ENCODE data around the gene FAM98C. TPM values are rescaled to one million over a fixed set of nuclear protein-coding genes. Genes with fewer than 3 reads are reported as not detected.

The FAM98C gene
- total and polyA plus RNA-seq, 2 donors (not counting 1 experiment from before 2014, with no cell fraction given) = 44.1 to 73.5 TPM

DNA sequence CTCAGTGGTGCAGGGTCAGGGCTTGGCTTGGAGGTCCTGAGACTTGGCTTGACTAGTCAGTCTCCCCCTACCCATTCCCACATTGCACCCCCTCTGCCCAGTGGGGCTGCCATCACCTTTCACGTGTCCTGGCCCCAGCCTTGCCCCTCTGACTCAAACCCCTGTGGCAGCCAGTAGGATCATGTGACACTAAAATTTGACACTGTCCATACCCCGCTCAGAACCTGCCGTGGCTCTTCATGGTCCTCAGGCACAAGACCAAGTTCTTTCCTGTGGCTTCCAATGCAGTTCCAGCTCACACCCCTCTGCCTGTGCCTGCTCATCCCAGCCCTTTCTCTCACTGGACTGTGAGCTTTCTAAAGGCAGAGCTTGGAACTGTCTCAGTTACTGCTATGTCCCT is 26.3 kb upstream of the FAM98C start:
- Histone ChIP-seq H2AFZ (ENCODE audit: insufficient read depth, low read depth, low read length, poor library complexity, severe bottlenecking) (no peak overlapping the region), H3K79me2 (ENCODE audit: control insufficient read depth, insufficient read depth, low read length) (peaks cover 45% of the 10 kb centered on the region), H3K27me3 (replicated peaks in 1 of 4; ENCODE audit: control extremely low read depth in 1 of 4, control insufficient read depth in 3 of 4, insufficient read depth in 4 of 4, low read length in 3 of 4) (peaks cover 0 to 9% (median 0%) of the 10 kb centered on the region in 4 experiments), H4K20me1 (ENCODE audit: control insufficient read depth, insufficient read depth, low read length, poor library complexity, severe bottlenecking) (peaks cover 66% of the 10 kb centered on the region), H3K4me1 (ENCODE audit: control insufficient read depth in 2 of 2, insufficient read depth in 2 of 2, low read length in 2 of 2) (peaks cover 17 to 26% of the 10 kb centered on the region in 2 donors), H3K4me2 (replicated peaks; ENCODE audit: low read depth, low read length, poor library complexity, severe bottlenecking) (peak overlapping the region; percentile 85), H3K36me3 (replicated peaks in 1 of 2; ENCODE audit: control extremely low read depth in 1 of 2, control insufficient read depth in 1 of 2, extremely low read depth in 1 of 2, insufficient read depth in 2 of 2, low read length in 1 of 2) (peaks cover 0 to 35% of the 10 kb centered on the region in 2 experiments), H3K9ac (ENCODE audit: low read length) (no peak overlapping the region), H3K27ac (ENCODE audit: low read length in 2 of 2) (no peak overlapping the region), H3K9me3 (ENCODE audit: control extremely low read depth in 1 of 3, control insufficient read depth in 2 of 3, insufficient read depth in 1 of 3, low read length in 2 of 3) (no peaks in the 10 kb centered on the region), H3K4me3 (ENCODE audit: control extremely low read depth in 1 of 5, extremely low read depth in 1 of 5, insufficient read depth in 1 of 5, low read depth in 2 of 5, low read length in 4 of 5) (no peak overlapping the region)
- peak overlapping the region; percentile 20 for H3K27ac Mint-ChIP-seq
- no peak for ATAC-seq (ENCODE audit: low read depth)
- intact Hi-C loops (cut with micrococcal nuclease) = no loop called here
- no peaks in the 10 kb centered on the region for H3K27me3 Mint-ChIP-seq
- 96% methylated on average over 3 of the region's 3 CpGs for WGBS (ENCODE audit: insufficient coverage)
- TF ChIP-seq, protein P1, sequence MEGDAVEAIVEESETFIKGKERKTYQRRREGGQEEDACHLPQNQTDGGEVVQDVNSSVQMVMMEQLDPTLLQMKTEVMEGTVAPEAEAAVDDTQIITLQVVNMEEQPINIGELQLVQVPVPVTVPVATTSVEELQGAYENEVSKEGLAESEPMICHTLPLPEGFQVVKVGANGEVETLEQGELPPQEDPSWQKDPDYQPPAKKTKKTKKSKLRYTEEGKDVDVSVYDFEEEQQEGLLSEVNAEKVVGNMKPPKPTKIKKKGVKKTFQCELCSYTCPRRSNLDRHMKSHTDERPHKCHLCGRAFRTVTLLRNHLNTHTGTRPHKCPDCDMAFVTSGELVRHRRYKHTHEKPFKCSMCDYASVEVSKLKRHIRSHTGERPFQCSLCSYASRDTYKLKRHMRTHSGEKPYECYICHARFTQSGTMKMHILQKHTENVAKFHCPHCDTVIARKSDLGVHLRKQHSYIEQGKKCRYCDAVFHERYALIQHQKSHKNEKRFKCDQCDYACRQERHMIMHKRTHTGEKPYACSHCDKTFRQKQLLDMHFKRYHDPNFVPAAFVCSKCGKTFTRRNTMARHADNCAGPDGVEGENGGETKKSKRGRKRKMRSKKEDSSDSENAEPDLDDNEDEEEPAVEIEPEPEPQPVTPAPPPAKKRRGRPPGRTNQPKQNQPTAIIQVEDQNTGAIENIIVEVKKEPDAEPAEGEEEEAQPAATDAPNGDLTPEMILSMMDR (IDR thresholded peaks at IDR 0.05) = no peak
- TF ChIP-seq EZH2 (IDR thresholded peaks at IDR 0.05; ENCODE audit: borderline replicate concordance, insufficient read depth, low read depth, low read length, poor library complexity, severe bottlenecking) = no peak
- no peak for DNase-seq
- H3K4me3 Mint-ChIP-seq = peak overlapping the region; percentile 82
- ChIA-PET CTCF (interaction anchor here (0.7 to 1.5 kb wide), 4 partner anchors 26 to 554 kb away, joined by 3 to 5 read pairs (median 4); partner anchors contain the start of genes EIF3K, FAM98C, MRPS12 and SARS2), POLR2A (interaction anchor here (0.5 to 1.4 kb wide), 3 partner anchors 9 to 162 kb away, joined by 4 to 11 read pairs (median 5); partner anchors contain the start of gene GGN)
- peaks cover 26% of the 10 kb centered on the region for H3K4me1 Mint-ChIP-seq
- no peaks in the 10 kb centered on the region for H3K9me3 Mint-ChIP-seq (ENCODE audit: insufficient read depth)

DNA sequence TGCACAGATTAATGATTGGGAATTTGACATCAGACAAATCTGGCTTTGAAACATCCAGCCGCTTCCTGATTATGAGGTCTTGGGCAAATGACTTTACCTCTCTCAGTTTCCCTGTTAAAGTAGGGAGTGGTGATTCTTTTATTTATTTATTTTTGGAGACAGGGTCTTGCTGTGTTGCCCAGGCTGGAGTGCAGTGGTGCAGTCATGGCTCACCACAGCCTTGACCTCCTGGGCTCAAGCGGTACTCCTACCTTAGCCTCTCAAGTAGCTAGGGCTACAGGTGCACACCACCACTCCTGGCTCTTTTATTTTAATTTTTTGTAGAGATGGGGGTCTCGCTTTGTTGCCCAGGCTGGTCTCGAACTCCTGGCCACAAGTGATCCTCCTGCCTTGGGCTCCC is 25.8 kb upstream of the FAM98C start:
- Histone ChIP-seq H3K4me2 (replicated peaks; ENCODE audit: low read depth, low read length, poor library complexity, severe bottlenecking) (no peak overlapping the region), H3K4me1 (ENCODE audit: control insufficient read depth in 2 of 2, insufficient read depth in 2 of 2, low read length in 2 of 2) (peaks cover 17 to 26% of the 10 kb centered on the region in 2 donors), H3K27ac (ENCODE audit: low read length in 2 of 2) (no peak overlapping the region), H3K9me3 (ENCODE audit: control extremely low read depth in 1 of 3, control insufficient read depth in 2 of 3, insufficient read depth in 1 of 3, low read length in 2 of 3) (no peaks in the 10 kb centered on the region), H3K36me3 (replicated peaks in 1 of 2; ENCODE audit: control extremely low read depth in 1 of 2, control insufficient read depth in 1 of 2, extremely low read depth in 1 of 2, insufficient read depth in 2 of 2, low read length in 1 of 2) (peaks cover 0 to 40% of the 10 kb centered on the region in 2 experiments), H4K20me1 (ENCODE audit: control insufficient read depth, insufficient read depth, low read length, poor library complexity, severe bottlenecking) (peaks cover 67% of the 10 kb centered on the region), H3K79me2 (ENCODE audit: control insufficient read depth, insufficient read depth, low read length) (peaks cover 45% of the 10 kb centered on the region), H3K9ac (ENCODE audit: low read length) (no peak overlapping the region), H3K27me3 (replicated peaks in 1 of 4; ENCODE audit: control extremely low read depth in 1 of 4, control insufficient read depth in 3 of 4, insufficient read depth in 4 of 4, low read length in 3 of 4) (peaks cover 0 to 9% (median 0%) of the 10 kb centered on the region in 4 experiments), H3K4me3 (ENCODE audit: control extremely low read depth in 1 of 5, extremely low read depth in 1 of 5, insufficient read depth in 1 of 5, low read depth in 2 of 5, low read length in 4 of 5) (no peak overlapping the region), H2AFZ (ENCODE audit: insufficient read depth, low read depth, low read length, poor library complexity, severe bottlenecking) (no peak overlapping the region)
- TF ChIP-seq, protein P1 (IDR thresholded peaks at IDR 0.05) = no peak
- TF ChIP-seq EZH2 (IDR thresholded peaks at IDR 0.05; ENCODE audit: borderline replicate concordance, insufficient read depth, low read depth, low read length, poor library complexity, severe bottlenecking) = no peak
- ChIA-PET CTCF (interaction anchor here (0.7 to 1.4 kb wide), 2 partner anchors 242 to 479 kb away, joined by 3 to 4 read pairs; partner anchors contain the start of gene EIF3K), POLR2A (interaction anchor here (0.7 to 1.4 kb wide), 2 partner anchors 11 to 148 kb away, joined by 5 to 6 read pairs; partner anchors contain the start of gene GGN)
- Mint-ChIP-seq H3K4me3 (peak overlapping the region; percentile 82), H3K9me3 (ENCODE audit: insufficient read depth) (no peaks in the 10 kb centered on the region), H3K27ac (peak overlapping the region; percentile 20), H3K27me3 (no peaks in the 10 kb centered on the region), H3K4me1 (peaks cover 26% of the 10 kb centered on the region)
- ATAC-seq (ENCODE audit: low read depth) (no peak), DNase-seq (no peak)
- intact Hi-C loops (cut with micrococcal nuclease) = no loop called here
- 100% methylated on average over 3 of the region's 4 CpGs for WGBS (ENCODE audit: insufficient coverage)

Data from B cell (primary cell).